GM18508 (cell line): Measurements from ENCODE around the gene CD28.

Source experiments
- ATAC-seq: cut with Tn5 transposase; IDR thresholded peaks from one replicate; pipeline ENCODE4 v1.9.1; 2021; ENCODE audit warnings: moderate number of reproducible peaks; ENCODE audit not compliant: insufficient read depth, unreplicated experiment

The CD28 gene

GRCh38 chr2:203706403-203706802, at the start of gene CD28:
CD28 (plus strand) TSS chr2:203706639; CDS start chr2:203706697, 58 bp downstream.
- ATAC-seq, result peak; percentile 93

GRCh38 chr2:203659331-203660049, 46.9 kb upstream of the CD28 start:
- peak; percentile 61 for ATAC-seq

GRCh38 chr2:203660465-203660864, 46.0 kb upstream of the CD28 start:
- no peak for ATAC-seq

GRCh38 chr2:203661279-203661908, 45.0 kb upstream of the CD28 start:
- no peak for ATAC-seq

GRCh38 chr2:203662487-203662886, 44.0 kb upstream of the CD28 start:
- ATAC-seq, result no peak

- ATAC-seq, result no peak
These were observed 43.5 kb upstream of the CD28 start for GRCh38 chr2:203662951-203663350.

- ATAC-seq, result no peak
These were observed 42.2 kb upstream of the CD28 start for GRCh38 chr2:203664029-203664755.

- no peak for ATAC-seq
These were observed 38.6 kb upstream of the CD28 start for GRCh38 chr2:203667838-203668237.

- no peak for ATAC-seq
These were observed 36.6 kb upstream of the CD28 start for GRCh38 chr2:203669820-203670219.

GRCh38 chr2:203670939-203671338, 35.5 kb upstream of the CD28 start:
- ATAC-seq, result no peak

GRCh38 chr2:203671876-203672275, 34.6 kb upstream of the CD28 start:
- ATAC-seq, result no peak

GRCh38 chr2:203672856-203673255, 33.6 kb upstream of the CD28 start:
- no peak for ATAC-seq

- ATAC-seq, result peak; percentile 98
These were observed 32.5 kb upstream of the CD28 start for GRCh38 chr2:203673933-203674332.

GRCh38 chr2:203675086-203675485, 31.4 kb upstream of the CD28 start:
- no peak for ATAC-seq

- no peak for ATAC-seq
These were observed 27.5 kb upstream of the CD28 start for GRCh38 chr2:203678971-203679370.

- no peak for ATAC-seq
These were observed 27.0 kb upstream of the CD28 start for GRCh38 chr2:203679401-203679800.

- no peak for ATAC-seq
These were observed 24.5 kb upstream of the CD28 start for GRCh38 chr2:203681978-203682377.

GRCh38 chr2:203682688-203683130, 23.7 kb upstream of the CD28 start:
- no peak for ATAC-seq

GRCh38 chr2:203683421-203683820, 23.0 kb upstream of the CD28 start:
- ATAC-seq, result no peak

- peak; percentile 87 for ATAC-seq
These were observed 22.4 kb upstream of the CD28 start for GRCh38 chr2:203683932-203684556.
